Measurements from ENCODE around the gene MAN2A2.

Gene MAN2A2

DNA sequence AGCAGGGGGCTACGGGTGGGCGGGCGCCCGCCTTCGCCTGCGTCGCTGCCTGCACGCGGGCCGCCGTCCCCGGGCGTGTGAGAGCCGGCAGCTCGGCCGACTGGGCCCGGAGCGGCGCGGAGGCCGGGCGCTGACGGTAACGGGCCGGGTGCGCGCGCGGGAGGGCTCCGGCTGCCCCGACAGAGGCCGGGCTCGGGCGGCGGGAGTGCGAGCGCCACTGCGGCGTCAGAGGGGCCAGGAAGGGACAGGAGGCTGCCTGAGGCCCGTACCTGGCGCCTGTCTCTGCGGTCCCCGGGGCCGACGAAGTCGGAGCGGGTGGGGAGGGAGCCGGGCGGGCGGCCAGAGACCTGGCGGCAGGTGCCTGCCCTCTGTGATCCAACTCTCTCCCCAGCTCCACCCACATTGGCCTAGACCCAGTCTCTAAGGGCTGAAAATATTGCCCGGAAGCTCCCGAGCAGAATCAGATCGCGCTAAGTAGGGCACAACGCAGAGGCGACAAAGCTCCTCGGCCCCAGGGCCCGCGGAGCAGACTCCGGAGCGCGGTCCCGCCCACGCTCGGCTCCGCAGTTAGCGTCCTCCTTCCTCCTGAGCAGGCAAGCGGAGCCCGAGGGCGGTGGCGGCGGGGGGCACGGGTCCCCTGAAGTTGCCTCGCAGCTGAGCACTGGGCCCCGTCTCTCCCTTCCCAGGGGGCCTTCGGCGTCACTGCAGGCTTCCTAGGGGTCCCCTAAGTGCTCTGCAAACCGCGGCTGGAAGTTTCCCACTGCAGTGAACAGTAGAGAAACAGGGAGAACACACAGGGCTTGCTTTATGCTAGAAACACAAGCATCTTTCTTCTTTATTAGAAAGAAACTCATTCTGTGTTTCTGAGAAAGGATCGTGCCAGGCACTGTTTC lies at the start of gene MAN2A2:
TSS of gene MAN2A2 (plus strand) at position 463 of the 893 bp plus-strand sequence. CDS start 906 bp downstream, outside the sequence.
- peak; percentile 80 for DNase-seq (ENCODE audit: low read depth)

DNA sequence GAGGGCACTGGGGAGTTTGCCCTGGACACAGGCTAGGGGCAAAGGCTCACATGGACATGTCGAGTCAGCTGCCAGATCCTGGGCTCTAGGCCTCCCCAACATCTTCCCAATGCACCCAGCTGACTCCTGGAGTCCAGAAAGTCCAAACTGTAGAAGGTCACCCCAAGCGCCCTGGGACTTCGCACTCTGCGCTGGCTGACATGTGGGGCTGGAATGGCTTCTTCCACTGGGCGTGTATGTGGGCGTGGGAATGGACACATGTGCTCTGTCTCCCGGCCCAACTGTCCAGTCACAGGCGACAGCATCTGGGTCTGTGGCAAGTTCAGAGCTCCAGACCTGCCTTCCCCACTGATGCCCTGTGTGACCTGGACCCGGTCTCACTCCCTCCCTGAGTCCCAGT lies 48.0 kb upstream of the MAN2A2 start:
- DNase-seq (ENCODE audit: low read depth), result no peak

DNA sequence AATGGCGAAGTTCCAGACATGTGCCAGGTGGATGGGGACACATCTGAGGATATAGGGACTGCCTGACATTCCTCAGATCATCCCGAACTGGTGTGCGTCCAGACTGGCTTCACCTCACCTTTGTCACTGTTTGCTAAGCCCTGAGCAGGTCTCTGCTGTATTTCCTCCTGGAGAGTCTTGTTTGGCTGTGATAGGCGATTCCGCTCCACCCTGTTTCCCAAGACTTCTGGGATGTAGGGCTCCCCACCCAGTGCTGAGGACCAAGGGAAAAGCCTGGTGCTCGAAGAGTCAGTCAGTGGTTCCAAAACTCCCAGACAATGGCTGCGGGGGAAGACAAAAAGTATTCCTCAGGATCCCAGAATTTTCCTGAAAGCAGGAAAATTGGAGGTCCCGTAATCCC lies 45.8 kb upstream of the MAN2A2 start:
- no peak for DNase-seq (ENCODE audit: low read depth)

DNA sequence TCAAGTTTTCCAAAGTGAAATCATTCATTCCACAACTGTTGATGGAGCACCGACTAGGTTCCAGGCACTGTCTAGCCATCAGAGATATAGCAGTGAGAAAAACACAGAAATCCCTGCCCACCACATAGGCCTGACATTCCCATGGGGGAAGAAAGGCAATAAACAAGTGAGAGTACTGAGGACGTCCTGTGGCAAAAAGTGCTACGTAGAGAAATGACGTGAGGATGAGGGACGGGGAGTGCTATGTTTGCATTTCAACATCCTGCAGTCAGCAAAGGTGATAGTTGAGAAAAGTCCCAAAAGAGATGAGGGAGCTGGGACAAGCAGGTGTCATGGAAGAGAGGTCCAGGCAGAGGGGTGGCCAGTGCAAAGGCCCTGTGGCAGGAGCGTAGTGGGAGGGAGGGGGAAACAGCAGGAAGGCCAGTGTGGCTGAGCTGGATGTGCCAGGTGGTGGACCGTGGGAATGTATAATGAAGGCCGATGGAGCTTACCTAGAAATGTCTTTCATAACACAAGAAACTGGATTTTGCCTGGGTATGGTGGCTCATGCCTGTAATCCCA lies 45.1 kb upstream of the MAN2A2 start:
- no peak for DNase-seq (ENCODE audit: low read depth)

DNA sequence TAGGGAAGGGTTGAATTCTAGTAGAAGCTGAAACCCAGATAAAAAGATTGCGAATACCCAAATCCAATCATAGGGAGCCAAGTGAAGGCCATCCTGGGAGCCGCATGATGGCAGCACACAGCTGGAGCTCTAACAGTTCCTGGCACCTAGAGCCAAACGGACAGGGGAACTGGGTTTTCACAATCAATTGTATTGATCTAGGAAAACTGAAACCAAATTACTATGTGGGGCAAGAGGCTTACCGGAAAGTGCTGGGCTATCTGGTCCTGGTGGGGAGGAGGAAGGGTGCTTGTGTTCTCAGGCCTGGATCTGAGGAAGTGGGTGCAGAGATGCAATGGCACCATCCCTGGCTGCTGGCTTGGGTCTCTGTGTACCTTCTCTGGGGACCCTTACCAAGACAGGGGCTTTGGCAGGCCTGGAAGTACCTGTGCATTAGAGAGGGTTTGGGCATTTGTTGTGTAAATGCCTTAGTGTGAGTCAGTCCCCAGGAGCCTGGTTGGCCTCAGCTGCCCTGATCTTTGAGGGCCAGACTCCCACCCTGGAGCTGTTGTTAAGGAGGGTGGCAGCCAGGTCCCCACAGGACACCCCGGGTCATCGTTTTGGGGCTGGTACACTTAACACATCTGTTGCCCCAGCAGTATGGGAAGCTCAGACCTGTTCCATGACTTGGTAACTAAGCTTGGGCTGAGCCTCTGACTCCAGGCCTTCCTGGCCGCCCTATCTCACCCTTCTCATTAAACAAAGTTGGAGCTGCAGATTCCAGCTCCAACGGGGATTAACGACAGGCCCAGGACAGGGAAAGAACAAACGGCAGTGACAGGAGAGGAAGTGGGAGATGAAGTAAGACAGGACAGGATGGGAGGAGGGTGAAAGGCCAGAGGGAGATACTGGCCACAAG lies 43.6 kb upstream of the MAN2A2 start:
- no peak for DNase-seq (ENCODE audit: low read depth)

DNA sequence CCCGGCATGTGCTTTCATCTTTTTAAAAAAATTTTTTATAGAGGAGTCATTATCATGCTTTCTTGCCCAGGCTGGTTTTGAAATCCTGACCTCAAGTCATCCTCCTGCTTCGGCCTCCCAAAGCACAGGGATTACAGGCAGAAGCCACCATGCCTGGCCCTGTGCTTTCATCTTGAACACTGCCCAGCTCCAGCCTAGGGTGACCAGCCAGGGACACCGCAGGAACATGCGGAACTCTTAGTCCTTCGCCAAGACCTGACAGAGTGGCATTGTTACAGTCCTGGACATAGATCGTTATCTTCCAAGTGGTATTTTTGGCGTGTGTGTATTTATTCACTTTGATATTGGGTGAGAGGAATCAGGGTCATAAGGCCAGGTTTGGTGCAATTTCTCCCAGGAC lies 42.7 kb upstream of the MAN2A2 start:
- no peak for DNase-seq (ENCODE audit: low read depth)

DNA sequence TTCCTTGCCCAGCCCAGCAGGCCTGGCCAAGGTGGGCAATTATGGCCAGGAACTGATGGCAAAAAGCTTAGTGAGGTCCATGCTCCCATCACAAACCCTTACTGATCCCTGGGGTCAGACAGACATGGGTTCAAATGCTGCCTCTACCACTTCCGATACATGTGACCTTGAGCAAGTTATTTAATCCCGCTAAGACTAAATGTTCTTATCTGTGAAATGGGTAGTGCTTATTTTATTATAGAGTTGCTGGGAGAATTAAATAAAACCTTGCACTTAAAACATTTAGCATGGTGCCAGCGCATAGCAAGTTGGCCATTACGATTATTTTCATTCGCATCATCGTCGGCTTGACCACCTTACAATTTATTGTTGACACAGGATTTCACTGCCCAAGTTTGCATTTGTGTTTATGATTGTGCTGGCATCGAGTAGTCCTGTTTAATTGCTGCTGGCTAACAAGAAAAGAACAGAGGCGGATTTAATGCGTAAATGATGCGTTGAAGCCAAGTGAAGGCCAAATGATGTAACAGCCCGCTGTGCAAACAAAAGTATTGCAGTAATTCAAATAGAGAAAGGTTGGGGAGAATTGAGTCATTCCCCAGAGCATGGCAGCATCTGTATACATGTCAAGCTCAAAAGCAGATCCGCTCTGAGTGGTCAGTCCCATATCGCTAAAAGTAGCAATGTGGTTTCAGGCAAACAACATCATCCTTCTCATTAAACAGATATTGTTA lies 42.0 kb upstream of the MAN2A2 start:
- no peak for DNase-seq (ENCODE audit: low read depth)

DNA sequence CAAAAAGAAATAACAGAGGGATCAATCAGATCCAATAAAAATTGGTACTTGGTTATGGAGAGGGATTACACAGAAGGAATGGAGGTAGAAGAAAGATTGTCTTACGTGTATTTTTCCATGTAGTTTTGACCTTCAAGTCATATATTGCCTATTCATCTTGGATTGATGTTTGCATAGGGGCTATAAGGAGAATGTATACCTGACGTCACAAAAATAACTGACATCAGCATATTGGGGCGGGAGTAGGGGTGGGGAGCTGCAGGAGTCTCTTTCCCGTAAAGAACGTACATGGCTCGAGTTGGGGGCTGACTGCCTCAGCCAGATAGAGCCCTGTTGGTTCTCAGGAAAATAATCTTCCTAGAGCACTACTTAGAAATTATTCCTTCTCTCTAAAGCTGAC lies 40.6 kb upstream of the MAN2A2 start:
- no peak for DNase-seq (ENCODE audit: low read depth)

DNA sequence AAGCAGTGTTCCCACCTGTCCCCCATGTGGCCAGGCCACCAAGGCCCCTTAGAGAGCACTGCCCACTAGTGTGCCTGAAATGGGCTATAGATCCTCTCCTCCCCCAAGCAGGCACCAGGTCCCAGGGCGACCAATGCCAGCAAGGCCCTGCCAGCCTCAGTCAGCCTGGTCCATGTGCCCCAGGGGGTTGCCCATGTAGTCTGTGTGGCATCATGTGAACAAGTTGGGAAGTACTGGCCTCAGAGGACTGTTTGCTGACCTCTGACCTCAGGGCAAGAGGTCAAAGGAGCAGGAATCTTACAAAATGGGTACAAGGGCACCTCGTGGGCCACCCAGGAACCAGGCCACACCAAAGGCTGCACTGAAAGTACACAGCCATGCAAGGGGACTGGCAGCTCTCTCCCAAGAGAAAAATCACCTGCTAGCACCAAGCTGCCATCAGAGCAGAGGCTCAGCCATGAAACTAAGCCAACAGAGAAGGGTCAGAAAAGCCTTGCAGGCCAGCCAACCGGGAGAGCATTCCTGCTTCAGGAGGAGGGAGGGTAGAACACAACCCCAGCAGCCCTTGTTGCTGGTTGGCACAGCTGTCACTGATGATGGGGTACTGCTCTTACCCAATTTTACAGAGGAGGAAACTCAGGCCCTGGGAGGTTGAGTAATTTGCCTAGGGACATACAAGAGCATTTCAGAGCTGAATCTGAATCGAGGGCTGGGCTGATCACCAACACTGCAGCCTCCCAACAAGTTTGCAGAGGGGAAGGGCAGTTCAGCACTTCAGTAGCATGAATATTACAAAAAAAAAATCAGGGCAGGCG lies 39.9 kb upstream of the MAN2A2 start:
- no peak for DNase-seq (ENCODE audit: low read depth)

DNA sequence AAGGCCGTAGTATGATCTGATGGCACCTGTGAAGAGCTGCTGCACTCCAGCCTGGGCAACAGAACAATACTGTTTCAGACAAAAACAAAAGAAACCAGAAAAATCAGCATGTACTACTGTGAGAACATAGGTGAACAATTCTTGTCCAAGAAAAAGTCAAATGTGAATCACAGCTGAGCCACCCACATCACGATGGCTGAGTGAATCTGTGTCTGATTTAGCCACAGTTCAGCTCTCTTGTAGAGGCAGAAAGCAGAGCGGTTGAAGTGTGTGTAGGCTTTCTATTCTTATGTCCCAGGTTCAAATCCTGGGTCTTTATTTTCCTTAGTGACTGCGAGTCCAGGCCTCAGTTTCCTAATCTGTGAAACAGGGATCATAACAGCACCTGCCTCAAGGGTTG lies 39.1 kb upstream of the MAN2A2 start:
- DNase-seq (ENCODE audit: low read depth), result no peak

DNA sequence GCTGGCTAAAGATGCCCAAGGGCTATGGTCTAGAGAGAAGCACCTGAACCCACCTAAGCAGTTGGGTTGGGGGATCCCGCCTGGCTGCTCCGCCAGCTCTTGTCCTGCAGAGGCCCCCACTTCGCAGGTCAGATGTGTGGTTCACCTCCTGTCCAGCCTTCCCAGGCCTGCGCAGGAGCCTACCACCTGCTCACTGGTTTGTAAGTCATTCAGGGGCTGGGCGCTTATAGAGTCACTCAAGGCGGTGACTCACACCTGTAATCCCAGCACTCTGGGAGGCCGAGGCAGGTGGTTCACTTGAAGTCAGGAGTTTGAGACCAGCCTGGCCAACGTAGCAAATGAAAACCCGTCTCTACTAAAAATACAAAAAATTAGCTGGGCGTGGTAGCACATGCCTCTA lies 38.6 kb upstream of the MAN2A2 start:
- DNase-seq (ENCODE audit: low read depth), result no peak

DNA sequence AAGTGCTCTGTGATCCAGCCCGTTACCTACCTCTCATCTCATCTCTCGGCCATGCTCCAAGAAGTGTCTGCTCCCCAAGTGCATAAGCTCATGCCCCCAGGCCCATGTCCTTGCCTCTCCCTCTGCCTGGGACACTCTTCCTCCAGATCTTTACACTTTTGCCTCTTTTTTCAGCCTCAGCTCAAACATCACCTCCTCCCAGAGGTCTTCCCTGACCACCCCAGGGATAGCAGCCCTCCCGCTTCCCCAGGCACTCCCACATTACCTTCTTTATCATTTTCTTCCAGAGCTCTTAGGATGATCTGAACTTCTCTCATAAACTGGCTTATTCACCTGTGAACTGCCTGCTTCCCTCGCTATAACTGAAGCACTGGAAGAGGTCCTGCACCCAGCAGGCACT lies 37.4 kb upstream of the MAN2A2 start:
- no peak for DNase-seq (ENCODE audit: low read depth)

DNA sequence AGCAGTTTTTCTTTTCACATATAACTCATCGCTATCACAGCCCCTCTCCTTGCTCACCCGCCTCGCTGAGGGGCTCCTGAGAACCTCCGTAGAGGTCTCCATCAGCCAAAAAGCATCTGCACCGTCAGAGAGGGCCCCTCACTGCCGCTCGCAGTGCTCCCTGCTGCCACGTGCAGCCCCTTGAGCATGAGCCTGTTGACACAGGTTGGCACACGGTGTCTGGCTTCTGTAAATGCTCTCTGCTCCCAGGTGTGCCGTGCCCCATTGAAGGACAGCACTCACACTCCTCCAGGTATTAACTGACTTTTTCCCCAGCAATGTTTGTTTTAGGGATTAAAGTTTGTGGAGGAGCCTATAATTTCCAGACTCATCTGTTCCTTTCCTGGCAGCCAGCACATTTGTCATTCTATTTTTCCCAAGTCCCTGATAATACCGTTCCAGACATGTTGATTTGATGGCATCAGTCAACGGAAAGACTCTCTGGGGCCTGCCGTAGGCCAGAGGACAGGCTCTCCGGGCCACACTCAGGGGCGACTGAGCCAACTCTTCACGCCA lies 36.9 kb upstream of the MAN2A2 start:
- DNase-seq (ENCODE audit: low read depth), result no peak

DNA sequence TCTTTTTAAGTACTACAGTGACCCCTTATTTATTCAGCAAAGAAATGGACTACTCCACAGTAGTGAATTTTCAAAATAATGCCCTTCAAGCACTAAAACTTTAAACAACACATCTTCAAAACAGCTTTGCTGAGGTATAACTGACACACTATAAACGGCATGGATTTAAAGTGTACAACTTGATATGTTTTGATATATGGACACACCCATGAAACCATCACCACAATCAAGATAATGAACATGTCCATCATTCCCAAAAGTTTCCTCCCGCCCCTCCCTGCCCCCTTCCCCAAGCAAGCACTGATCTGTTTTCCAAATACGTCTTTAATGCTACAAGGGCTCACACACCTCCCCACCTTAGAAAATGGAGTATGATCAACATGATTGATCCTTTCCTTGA lies 36.3 kb upstream of the MAN2A2 start:
- no peak for DNase-seq (ENCODE audit: low read depth)

DNA sequence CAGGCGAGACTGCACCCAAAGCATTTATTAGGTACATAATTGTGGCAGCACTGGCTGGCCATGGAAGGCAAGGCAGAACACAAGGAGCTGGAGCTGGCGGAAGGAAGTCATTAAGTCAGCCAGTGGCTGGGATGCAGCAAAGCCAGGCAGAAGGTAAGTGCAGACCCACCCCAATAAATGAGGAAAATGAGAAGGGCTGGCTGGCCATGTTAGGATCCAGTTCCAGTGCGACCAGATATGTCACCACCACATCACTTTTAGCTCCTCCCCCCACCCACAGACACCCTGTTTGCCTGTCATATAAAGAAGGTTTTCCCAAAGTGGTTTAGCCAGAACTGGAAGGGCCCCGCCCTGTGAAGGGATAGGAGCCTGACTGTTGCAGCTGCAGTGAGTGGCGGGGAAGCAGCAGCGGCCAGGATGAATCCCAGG lies 34.8 kb upstream of the MAN2A2 start, which contains the start of gene FURIN:
TSS of gene FURIN (plus strand) at position 328 of the 429 bp plus-strand sequence. CDS start 7,153 bp downstream, outside the sequence.
- DNase-seq (ENCODE audit: low read depth), result no peak

DNA sequence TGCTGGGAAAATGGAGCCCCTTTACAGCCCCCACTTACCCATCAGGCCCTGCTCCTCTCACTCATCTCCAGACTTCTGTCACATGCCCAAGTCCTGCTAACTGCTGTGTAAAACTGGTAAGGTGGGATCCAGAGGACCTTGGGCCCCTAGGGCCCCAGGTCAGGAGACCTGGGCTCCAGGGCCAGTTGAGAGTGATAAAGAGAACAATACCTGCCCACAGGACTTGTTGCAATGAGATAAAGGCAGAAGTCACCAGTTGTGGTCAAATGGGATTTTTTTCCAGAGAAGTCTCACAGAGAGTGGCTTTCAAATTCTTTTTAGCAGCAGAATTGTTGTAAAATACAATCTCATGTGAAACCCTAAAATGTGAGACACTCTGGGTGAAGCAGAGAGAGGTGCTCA lies 34.0 kb upstream of the MAN2A2 start:
- DNase-seq (ENCODE audit: low read depth), result no peak

DNA sequence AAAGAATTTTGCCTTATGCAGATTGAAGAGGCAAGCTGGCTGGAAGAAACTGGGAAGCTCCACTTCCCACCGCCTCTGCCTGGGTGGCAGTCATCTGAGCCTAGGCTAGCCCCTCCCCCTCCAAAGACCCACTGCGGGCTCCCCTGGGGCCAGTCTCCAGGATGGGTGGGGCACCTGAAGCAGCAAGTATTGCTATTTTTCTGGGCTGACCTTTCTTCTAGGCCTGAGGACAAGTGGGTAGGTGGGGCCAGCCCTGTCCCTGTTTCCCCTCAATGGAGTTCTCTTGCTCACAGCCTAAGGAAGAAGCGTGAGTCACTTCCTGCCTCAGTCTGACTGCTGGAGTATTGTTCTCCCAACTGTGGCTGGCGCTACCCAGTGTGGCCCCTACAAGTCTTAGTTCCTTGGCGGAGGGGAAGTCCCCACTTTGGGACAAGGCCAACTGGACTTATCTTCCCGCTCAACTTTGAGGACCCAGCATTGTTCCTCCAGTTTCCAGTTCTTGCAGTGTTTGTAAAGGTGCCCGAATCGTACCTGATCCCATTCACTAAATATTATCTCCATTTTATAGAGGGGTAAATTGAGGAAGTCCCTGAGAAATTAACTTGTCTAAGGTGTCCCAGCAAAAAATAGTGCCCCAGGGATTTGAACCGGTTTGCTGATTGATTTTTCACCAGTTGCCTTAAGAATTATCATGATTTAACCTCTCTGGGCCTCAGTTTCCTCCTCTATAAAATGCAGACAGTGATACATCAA lies 33.3 kb upstream of the MAN2A2 start:
- DNase-seq (ENCODE audit: low read depth), result peak; percentile 94

DNA sequence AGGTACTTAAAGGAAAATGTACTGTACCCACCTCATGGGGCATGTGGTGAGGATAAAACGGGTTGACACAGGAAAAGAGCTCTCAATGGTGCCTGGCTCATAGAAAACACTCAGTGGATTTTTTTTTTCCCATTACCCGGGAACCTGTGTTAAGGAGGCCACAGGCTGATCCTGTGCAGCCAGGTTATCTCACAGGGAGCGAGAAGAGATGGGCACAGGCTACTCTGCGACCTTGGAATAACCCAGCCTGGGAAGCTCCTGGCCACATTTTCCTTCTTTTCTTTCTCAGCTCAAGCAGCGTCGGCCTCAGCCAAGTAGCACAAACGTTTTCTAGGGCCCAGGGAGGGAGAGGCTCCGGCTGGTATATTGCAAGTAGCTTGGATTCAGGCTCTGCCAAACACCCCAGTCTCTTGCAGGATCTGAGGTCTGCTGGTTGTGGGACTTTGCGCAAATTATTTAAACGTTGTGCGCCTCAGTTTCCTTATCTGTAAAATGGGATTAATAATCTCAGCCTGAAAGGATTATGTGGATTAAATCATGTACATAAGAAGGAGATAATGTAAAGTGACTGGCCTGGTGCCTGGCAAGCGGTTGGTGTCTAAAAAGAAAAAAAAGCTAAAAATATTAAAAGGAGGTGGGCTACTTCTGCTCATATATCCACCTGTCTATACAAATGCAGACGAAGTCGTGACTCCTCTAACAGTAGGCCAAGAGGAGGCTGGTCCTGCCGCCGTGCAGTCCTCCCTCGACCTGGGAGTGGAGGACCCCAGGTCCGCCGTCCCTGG lies 32.6 kb upstream of the MAN2A2 start:
- DNase-seq (ENCODE audit: low read depth), result no peak

DNA sequence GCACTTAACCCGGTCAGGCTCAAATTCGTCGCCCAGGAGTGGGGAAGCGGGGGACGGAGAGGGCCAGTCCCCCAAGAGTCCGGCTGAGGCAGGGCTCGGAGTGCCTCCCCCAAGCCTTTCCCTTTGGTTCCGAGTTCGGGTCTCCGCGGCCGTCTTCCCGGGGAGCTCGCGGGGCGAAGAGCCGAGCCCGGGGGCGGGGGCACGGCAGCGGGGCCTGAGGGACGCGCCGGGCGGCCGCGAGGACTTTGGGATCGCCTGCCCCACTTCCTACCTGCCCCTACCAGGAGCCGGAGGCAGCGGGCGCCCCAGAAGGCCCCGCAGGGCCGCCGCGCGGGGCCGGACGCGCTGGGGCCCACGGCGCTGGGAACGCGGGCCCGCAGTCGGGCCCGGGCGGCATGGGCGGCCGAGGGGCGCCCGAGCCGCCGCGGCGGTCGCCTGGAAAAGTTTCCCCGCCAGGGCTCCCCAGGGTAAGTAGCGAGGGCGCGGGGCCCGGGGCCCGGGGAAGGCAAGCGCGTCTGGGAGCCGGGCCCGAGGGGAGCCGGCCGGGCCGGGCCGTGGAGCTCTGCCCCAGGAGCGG lies 31.9 kb upstream of the MAN2A2 start:
- no peak for DNase-seq (ENCODE audit: low read depth)
